NT2/D1 (cell line): ENCODE data around the gene NYNRIN.

Experiments used
- SUZ12 ChIP-seq: IDR thresholded peaks from 2 replicates; pipeline ENCODE4 v1.6.1; 2011; ENCODE audit not compliant: insufficient read length, insufficient read depth; ENCODE audit errors: extremely low read depth
- YY1 ChIP-seq: IDR thresholded peaks from 2 replicates; pipeline ENCODE4 v1.6.1; 2011; ENCODE audit not compliant: insufficient read length, insufficient read depth
- ZNF274 ChIP-seq: IDR thresholded peaks from 2 replicates; pipeline ENCODE4 v1.6.1; 2011; ENCODE audit warnings: mild to moderate bottlenecking, low read depth, low read length

GRCh38 chr14:24377657-24378056 is 21.1 kb upstream of the NYNRIN start:
- TF ChIP-seq ZNF274 (no peak), SUZ12 (no peak), YY1 (no peak)
